Endothelial cell of umbilical vein (primary cell): Measurements from ENCODE around the gene KIAA1671.

Experiments
- CTCF ChIP-seq, 2 donors: IDR thresholded peaks; 1 replicate in 1 of 2; 2 replicates in 1 of 2; pipeline ENCODE4 v1.5.1; 2011; ENCODE audit warnings: low read length in 2 of 2, mild to moderate bottlenecking in 2 of 2, moderate library complexity in 2 of 2, control low read depth in 1 of 2, inconsistent platforms in 1 of 2, low read depth in 1 of 2; ENCODE audit not compliant: insufficient read depth in 1 of 2; ENCODE audit errors: extremely low read depth in 1 of 2
- EZH2 ChIP-seq: IDR thresholded peaks from 2 replicates; pipeline ENCODE4 v1.6.1; 2012; ENCODE audit warnings: borderline replicate concordance, low read depth, mild to moderate bottlenecking, moderate library complexity, low read length, inconsistent platforms; ENCODE audit not compliant: severe bottlenecking
- FOS ChIP-seq: IDR thresholded peaks from 2 replicates; pipeline ENCODE4 v1.6.1; 2011; ENCODE audit warnings: mild to moderate bottlenecking, low read length, moderate library complexity, borderline replicate concordance; ENCODE audit not compliant: insufficient read depth
- MYC ChIP-seq: IDR thresholded peaks from one replicate; pipeline ENCODE4 v1.6.1; 2011; ENCODE audit warnings: mild to moderate bottlenecking, low read depth, low read length
- POLR2AphosphoS5 ChIP-seq: IDR thresholded peaks from 2 replicates; pipeline ENCODE4 v1.6.1; 2012; ENCODE audit warnings: low read depth, mild to moderate bottlenecking, control low read depth, low read length, moderate library complexity; ENCODE audit not compliant: insufficient read depth

GRCh38 chr22:25080855-25081254 is 128.3 kb downstream of the KIAA1671 start:
- no peak for TF ChIP-seq CTCF (IDR thresholded peaks at IDR 0.05; ENCODE audit: extremely low read depth in 1 of 2, insufficient read depth in 1 of 2, low read depth in 1 of 2, low read length in 2 of 2)
- TF ChIP-seq EZH2: no peak
- no peak for TF ChIP-seq POLR2AphosphoS5
- TF ChIP-seq FOS: no peak
- no peak for TF ChIP-seq MYC
